K562 (cell line): Measurements from ENCODE around the gene ZNF763. TPM values are rescaled to one million over a fixed set of nuclear protein-coding genes. Genes with fewer than 3 reads are reported as not detected.

Experiments
- ARNT ChIP-seq, 2 experiments: fragments of 450-650 bp; IDR thresholded peaks; 2 replicates each; pipeline ENCODE4 v1.6.1; 2016; ENCODE audit warnings: mild to moderate bottlenecking in 1 of 2
- CBX5 ChIP-seq: IDR thresholded peaks from 2 replicates; pipeline ENCODE4 v1.6.1; 2014; ENCODE audit warnings: low read depth, borderline replicate concordance
- CREB3L1 ChIP-seq: fragments of 450-650 bp; IDR thresholded peaks from 2 replicates; pipeline ENCODE4 v1.6.1; 2014; ENCODE audit warnings: low read depth, mild to moderate bottlenecking, moderate library complexity, borderline replicate concordance
- FOXJ3 ChIP-seq: sonication (generic); formaldehyde crosslinking; IDR thresholded peaks from 2 replicates; pipeline ENCODE4 v1.4.0; 2020; ENCODE audit warnings: mild to moderate bottlenecking, missing genetic modification reagents
- FOXK1 ChIP-seq: sonication (generic); formaldehyde crosslinking; IDR thresholded peaks from 2 replicates; pipeline ENCODE4 v1.8.0; 2022; ENCODE audit warnings: missing genetic modification reagents, mild to moderate bottlenecking, borderline replicate concordance
- FOXP1 ChIP-seq: sonication (generic); formaldehyde crosslinking; IDR thresholded peaks from 2 replicates; pipeline ENCODE4 v1.8.0; 2022; ENCODE audit warnings: mild to moderate bottlenecking, missing genetic modification reagents
- HBP1 ChIP-seq: fragments of 450-650 bp; formaldehyde crosslinking; IDR thresholded peaks from 2 replicates; pipeline ENCODE4 v1.4.0; 2022; ENCODE audit warnings: missing genetic modification characterization
- KDM2B ChIP-seq: fragments of 250-450 bp; sonication (Bioruptor Pico); IDR thresholded peaks from 2 replicates; pipeline ENCODE4 v1.8.0; 2021; ENCODE audit warnings: mild to moderate bottlenecking, moderate library complexity
- KLF10 ChIP-seq: fragments of 250-450 bp; sonication (Bioruptor Pico); IDR thresholded peaks from 2 replicates; pipeline ENCODE4 v1.6.1; 2021; ENCODE audit warnings: matching md5 sums
- LEF1 ChIP-seq: fragments of 450-650 bp; IDR thresholded peaks from 2 replicates; pipeline ENCODE4 v1.6.1; 2016; ENCODE audit warnings: mild to moderate bottlenecking
- MAFK ChIP-seq: IDR thresholded peaks from 2 replicates; pipeline ENCODE4 v1.6.1; 2011; ENCODE audit warnings: low read length, improper control_type of control experiment
- MYBL2 ChIP-seq, 2 experiments: fragments of 450-650 bp in 1 of 2; sonication (generic) in 1 of 2; formaldehyde crosslinking in 1 of 2; IDR thresholded peaks; 2 replicates each; pipeline versions ENCODE4 v1.6.1 to v1.8.1; 2017 to 2022; ENCODE audit warnings: borderline replicate concordance in 1 of 2, inconsistent platforms in 1 of 2, low read depth in 1 of 2, mild to moderate bottlenecking in 1 of 2, missing genetic modification reagents in 1 of 2, moderate library complexity in 1 of 2
- RBM15 ChIP-seq: fragments of 200-400 bp; formaldehyde crosslinking; IDR thresholded peaks from 2 replicates; pipeline ENCODE4 v1.6.1; 2018; ENCODE audit warnings: mild to moderate bottlenecking, low read length, moderate library complexity; ENCODE audit not compliant: insufficient read depth
- SRSF9 ChIP-seq: fragments of 200-400 bp; formaldehyde crosslinking; IDR thresholded peaks from 2 replicates; pipeline ENCODE4 v1.6.1; 2017; ENCODE audit warnings: low read depth, low read length, borderline replicate concordance
- STAT5B ChIP-seq: fragments of 250-450 bp; sonication (Bioruptor Pico); IDR thresholded peaks from 2 replicates; pipeline ENCODE4 v1.8.0; 2021; ENCODE audit warnings: mild to moderate bottlenecking, inconsistent platforms
- TCFL5 ChIP-seq: fragments of 250-450 bp; sonication (Bioruptor Pico); conservative IDR thresholded peaks from 2 replicates; pipeline ENCODE4 v1.6.1; 2021; ENCODE audit warnings: mild to moderate bottlenecking, moderate library complexity, matching md5 sums
- THRAP3 ChIP-seq: fragments of 450-650 bp; IDR thresholded peaks from 2 replicates; pipeline ENCODE4 v1.6.1; 2016; ENCODE audit warnings: mild to moderate bottlenecking, inconsistent platforms, borderline replicate concordance
- TRIM28 ChIP-seq: fragments of 450-650 bp; IDR thresholded peaks from 2 replicates; pipeline ENCODE4 v1.6.1; 2017
- XRCC5 ChIP-seq: fragments of 200-400 bp; formaldehyde crosslinking; IDR thresholded peaks from 2 replicates; pipeline ENCODE4 v1.6.1; 2017; ENCODE audit warnings: low read depth, mild to moderate bottlenecking, low read length
- ZFP30 ChIP-seq: fragments of 250-450 bp; sonication (Bioruptor Pico); IDR thresholded peaks from 2 replicates; pipeline ENCODE4 v1.8.0; 2022; ENCODE audit warnings: moderate library complexity, mild to moderate bottlenecking, inconsistent platforms, borderline replicate concordance
- ZFPM2 ChIP-seq: fragments of 250-450 bp; sonication (Bioruptor Pico); IDR thresholded peaks from 2 replicates; pipeline ENCODE4 v1.5.1; 2022; ENCODE audit warnings: mild to moderate bottlenecking
- ZNF224 ChIP-seq: sonication (generic); formaldehyde crosslinking; IDR thresholded peaks from 2 replicates; pipeline ENCODE4 v1.8.0; 2022; ENCODE audit warnings: mild to moderate bottlenecking, missing genetic modification reagents
- ZNF395 ChIP-seq: fragments of 200-800 bp; sonication (Bioruptor generic); IDR thresholded peaks from 2 replicates; pipeline ENCODE4 v1.6.1; 2017; ENCODE audit warnings: missing genetic modification characterization, missing compliant biosample characterization
- ZNF586 ChIP-seq: fragments of 450-650 bp; formaldehyde crosslinking; conservative IDR thresholded peaks from 2 replicates; pipeline ENCODE4 v1.4.0; 2020; ENCODE audit warnings: mild to moderate bottlenecking, moderate library complexity
- ZNF644 ChIP-seq: fragments of 200-800 bp; sonication (Bioruptor generic); IDR thresholded peaks from 2 replicates; pipeline ENCODE4 v1.6.1; 2016; ENCODE audit warnings: low read depth, missing genetic modification characterization, missing compliant biosample characterization
- ZNF699 ChIP-seq: fragments of 250-450 bp; sonication (Bioruptor Pico); IDR thresholded peaks from 2 replicates; pipeline ENCODE4 v1.8.0; 2021; ENCODE audit warnings: mild to moderate bottlenecking, moderate library complexity; ENCODE audit not compliant: insufficient replicate concordance
- polyA plus RNA-seq, 8 experiments: library from polyadenylated mRNA; depleted of rRNA in 4 of 8; stranded (reverse) in 5 of 8; unstranded in 3 of 8; fragments of >200 nt; fragmentation: Nextera tagmentation in 2 of 8; fragmentation: Illumina TruSeq in 1 of 8; extraction: Ambion mirVana in 2 of 8; extraction: Trizol in 1 of 8; gene quantifications; 2 replicates each; pipeline versions ENCODE4 v1.2.1 to v1.2.3, GENCODE V29; 2011 to 2014; ENCODE audit warnings: inconsistent platforms in 1 of 8, missing spikeins in 1 of 8
- total RNA-seq, 7 experiments: library from RNA; depleted of rRNA in 6 of 7; stranded (reverse); fragments of >200 nt in 6 of 7; fragmentation: Illumina TruSeq in 2 of 7; extraction: Trizol in 2 of 7; gene quantifications; 2 replicates each; pipeline versions ENCODE4 v1.2.1 to v1.2.3, GENCODE V29; 2011 to 2021; ENCODE audit warnings: low replicate concordance in 1 of 7

Gene ZNF763
- total and polyA plus RNA-seq, 9 of the 15 experiments (the other 6 are each of a cell fraction or from before 2014, with no cell fraction given): 0.08 to 0.28 (median 0.16) TPM; not detected in 3

GRCh38 chr19:11950312-11950711, 14.5 kb upstream of the ZNF763 start (continued):
- no peak for TF ChIP-seq ZNF395
- TF ChIP-seq TRIM28: 0 out of 2 replicates have a peak, but pooled peaks have one; percentile 20
- TF ChIP-seq SRSF9: no peak
- TF ChIP-seq ZNF224: no peak
- no peak for TF ChIP-seq FOXK1 (CRISPR knock-in tag)
- TF ChIP-seq RBM15: no peak
- TF ChIP-seq LEF1: no peak
- no peak for TF ChIP-seq HBP1
- TF ChIP-seq ARNT (IDR thresholded peaks at IDR 0.05): no peak
- no peak for TF ChIP-seq ZFP30
- no peak for TF ChIP-seq FOXP1
- no peak for TF ChIP-seq KDM2B
- TF ChIP-seq ZNF699: no peak
- no peak for TF ChIP-seq TCFL5 (CRISPR knock-in tag)
- TF ChIP-seq ZNF644 (tag): no peak
- no peak for TF ChIP-seq MAFK
- TF ChIP-seq CBX5: 0 out of 2 replicates have a peak, but pooled peaks have one; percentile 22
- TF ChIP-seq STAT5B (CRISPR knock-in tag): no peak
- TF ChIP-seq CREB3L1: no peak
- no peak for TF ChIP-seq MYBL2 (IDR thresholded peaks at IDR 0.05; ENCODE audit: low read depth)
- no peak for TF ChIP-seq MYBL2 (CRISPR knock-in tag; IDR thresholded peaks at IDR 0.05; ENCODE audit: borderline replicate concordance)
- no peak for TF ChIP-seq XRCC5
- no peak for TF ChIP-seq THRAP3
- TF ChIP-seq FOXJ3: no peak
- no peak for TF ChIP-seq ZNF586 (CRISPR knock-in tag)
- no peak for TF ChIP-seq KLF10 (CRISPR knock-in tag)
- no peak for TF ChIP-seq ZFPM2 (CRISPR knock-in tag)
